NCI-H2107 treated with DMSO at 0.1 percent for 48 hours (cell line): ENCODE results near the gene SERPINB6.
"Not testable (repeated sequence)": the region's sequence is repeated elsewhere in the genome, so short reads cannot be mapped to it uniquely, and the experiment has no call there.

Source experiments
- DNase-seq: peaks from one replicate; lab custom pipeline; 2025; ENCODE audit not compliant: unreplicated experiment; lab: John Stamatoyannopoulos, UW

SERPINB6 gene

GRCh38 chr6:2958776-2959175 lies 12.6 kb downstream of the SERPINB6 start:
- no peak for DNase-seq

- DNase-seq: no peak
These were observed 13.0 kb downstream of the SERPINB6 start for GRCh38 chr6:2958331-2958711.

- no peak for DNase-seq
These were observed 13.6 kb downstream of the SERPINB6 start for GRCh38 chr6:2957696-2958330.

GRCh38 chr6:2956930-2957685 lies 14.3 kb downstream of the SERPINB6 start:
- DNase-seq: no peak

DNA sequence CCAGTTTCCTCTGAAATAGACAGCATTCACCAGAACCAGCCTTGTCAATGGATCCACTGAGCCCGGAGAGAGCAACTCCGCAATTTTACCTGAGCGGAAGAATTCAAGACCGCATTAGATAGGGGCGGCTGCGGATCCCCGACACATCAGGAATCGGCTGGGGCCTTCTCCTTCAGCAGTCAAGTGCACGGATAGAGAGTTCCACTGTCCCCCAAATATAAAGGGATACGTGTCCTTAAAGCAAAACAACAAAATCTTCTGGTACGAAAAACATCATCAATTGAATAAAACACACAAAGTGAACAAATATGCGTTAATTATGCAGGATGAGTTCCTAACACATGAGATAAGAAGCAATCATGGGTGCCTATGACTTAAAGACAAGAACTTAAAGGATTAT lies 18.3 kb downstream of the SERPINB6 start:
- DNase-seq: no peak

DNA sequence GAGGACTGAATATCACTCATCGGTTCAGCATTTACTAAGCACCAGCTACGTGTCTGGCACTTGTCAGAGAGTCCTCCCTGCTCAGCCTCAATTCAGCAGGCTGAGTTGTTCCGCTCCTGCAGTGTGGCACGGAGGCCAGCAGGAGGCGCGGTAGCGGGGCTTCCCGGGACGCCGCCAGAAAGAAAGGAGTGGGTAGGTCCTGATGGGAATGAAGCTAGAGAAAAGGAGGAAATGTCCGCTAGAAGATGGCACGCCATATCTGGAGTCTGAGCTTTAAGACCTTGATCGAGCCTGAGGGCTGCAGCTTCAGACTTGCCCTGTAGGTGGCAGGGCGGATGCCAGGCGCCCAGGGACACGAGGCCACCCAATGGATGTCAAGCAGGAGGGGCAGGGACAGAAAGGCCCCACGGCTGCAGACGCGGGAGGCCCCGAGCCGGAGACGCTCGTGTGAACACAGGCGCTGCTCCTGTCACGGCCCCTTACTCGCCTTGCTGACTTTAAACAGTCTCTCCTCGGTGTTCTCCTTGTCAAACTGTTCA lies 18.7 kb downstream of the SERPINB6 start:
- DNase-seq: no peak

- no peak for DNase-seq
These were observed 19.6 kb downstream of the SERPINB6 start for GRCh38 chr6:2951728-2952127.

GRCh38 chr6:2950713-2951112 lies 20.7 kb downstream of the SERPINB6 start:
- no peak for DNase-seq

DNA sequence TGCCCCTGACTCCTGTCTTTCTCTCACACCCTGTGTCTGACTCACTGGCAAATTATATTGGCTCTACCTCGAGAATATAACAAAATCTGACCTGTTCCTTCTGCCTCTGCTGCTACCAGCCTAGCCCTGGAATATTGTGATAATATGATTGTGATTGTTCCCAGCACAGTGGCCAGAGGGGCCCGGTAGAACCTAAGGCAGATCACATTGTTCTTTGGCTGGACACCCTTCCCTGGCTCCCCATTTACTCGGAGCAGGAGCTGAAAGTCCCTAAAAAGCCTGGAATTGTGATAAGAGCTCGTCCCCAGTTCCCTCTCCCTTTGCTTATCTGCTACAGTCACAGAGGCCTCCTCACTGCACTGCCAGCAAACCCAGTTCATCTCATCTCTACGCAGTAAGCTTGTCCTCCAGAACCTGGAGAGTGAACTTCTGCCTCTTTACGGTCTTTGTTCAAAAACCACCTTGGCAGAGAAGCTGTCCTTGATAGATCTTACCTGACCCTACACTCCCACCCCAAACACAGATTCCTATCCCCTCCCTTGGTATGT lies 21.8 kb downstream of the SERPINB6 start:
- no peak for DNase-seq

GRCh38 chr6:2949121-2949520 lies 22.2 kb downstream of the SERPINB6 start:
- DNase-seq: no peak

GRCh38 chr6:2948228-2949025 lies 22.9 kb downstream of the SERPINB6 start:
- DNase-seq: no peak

DNA sequence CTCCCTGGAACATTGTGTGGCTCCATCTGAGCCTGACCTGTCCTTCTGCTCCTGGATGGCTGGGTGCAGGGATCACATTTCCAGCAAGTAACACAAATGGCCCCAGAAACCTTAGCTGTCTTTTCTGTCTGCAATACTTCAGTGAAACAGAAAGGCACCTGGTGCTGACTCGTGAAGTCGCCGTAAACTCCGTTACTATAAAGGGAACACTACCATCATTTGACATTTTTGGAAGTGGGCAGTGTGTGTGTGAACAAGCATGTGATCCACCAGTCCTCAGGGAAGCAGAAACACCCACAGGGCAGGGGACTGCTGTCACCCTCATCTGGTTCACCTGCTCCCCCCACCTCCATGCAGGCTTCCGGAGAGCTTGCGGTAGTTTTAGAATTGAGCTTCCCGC lies 23.9 kb downstream of the SERPINB6 start:
- no peak for DNase-seq

DNA sequence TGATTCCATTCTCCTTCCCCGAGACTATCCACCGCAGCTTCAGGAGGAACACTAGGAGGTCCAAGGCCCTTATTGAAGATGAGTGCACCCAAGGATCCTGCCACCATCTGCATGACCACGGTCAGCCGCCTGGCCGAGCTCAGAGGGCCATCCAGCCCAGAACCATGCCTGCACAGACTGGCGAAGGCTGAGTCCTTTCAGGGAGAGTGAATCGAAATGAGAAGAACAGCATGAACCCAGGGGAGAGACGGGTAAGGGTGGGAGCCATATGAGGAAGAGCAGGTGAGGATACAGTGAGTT lies 26.3 kb downstream of the SERPINB6 start:
- no peak for DNase-seq

GRCh38 chr6:2944405-2945152 lies 26.8 kb downstream of the SERPINB6 start:
- no peak for DNase-seq

- no peak for DNase-seq
These were observed 27.8 kb downstream of the SERPINB6 start for GRCh38 chr6:2943564-2943955.

DNA sequence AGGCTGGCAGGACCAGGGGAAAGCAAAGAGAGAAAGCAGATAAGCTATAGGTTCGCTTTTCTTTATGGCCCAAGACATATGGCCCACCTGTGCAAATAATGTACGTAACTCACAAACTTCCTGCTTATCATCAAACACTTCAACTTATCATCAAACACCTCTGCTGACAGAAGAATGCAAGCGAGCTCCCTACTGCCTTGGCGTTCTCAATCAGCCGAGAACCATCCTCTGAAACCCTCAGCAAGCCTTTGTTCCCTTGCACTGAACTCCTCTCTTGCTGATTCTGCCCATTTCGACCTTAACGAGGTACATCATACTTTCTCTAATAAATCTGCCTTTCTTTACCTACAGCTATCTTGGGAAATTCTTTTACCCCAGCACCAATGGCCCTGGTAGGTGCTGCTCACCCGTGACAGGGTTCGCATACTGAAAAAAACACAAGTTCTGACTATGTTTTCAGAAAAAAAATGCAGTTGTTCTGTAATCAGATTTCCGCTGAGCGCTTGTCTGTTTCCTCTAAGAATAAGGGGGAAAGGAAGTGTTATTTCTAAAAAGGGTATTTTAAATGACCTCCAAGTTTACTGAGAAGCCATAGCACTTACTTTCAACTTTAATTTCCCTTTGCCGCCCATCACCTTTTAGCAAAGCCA lies 28.3 kb downstream of the SERPINB6 start:
- DNase-seq: no peak

- DNase-seq: not testable (repeated sequence)
These were observed 29.3 kb downstream of the SERPINB6 start for GRCh38 chr6:2942116-2942515.

- DNase-seq: no peak
These were observed 30.5 kb downstream of the SERPINB6 start for GRCh38 chr6:2940851-2941250.

DNA sequence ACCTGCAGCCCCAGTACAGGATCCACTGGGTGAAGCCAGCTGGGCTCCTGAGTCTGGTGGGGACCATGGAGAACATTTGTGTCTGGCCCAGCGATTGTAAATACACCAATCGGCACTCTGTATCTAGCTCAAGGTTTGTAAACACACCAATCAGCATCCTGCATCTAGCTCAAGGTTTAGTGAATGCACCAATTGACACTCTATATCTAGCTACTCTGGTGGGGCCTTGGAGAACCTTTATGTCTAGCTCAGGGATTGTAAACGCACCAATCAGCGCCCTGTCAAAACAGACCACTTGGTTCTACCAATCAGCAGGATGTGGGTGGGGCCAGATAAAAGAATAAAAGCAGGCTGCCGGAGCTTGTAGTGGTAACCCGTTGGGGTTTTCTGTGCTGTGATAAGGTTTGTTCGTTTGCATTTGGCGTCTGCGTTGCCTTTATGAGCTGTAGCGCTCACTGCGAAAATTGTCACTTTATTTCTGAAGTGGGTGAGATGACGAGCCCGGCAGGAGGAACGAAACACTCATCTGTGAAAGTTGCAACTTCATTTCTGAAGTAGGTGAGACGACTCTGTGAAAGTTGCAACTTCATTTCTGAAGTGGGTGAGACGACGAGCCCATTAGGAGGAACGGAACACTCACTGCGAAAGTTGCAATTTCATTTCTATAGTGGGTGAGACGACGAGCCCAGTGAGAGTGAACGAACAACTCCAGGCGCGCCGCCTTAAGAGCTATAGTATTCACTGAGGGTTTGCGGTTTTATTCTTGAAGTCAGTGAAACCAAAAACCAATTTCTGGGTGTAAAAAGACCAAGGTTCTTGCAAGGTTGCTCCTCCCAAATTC lies 31.1 kb downstream of the SERPINB6 start:
- no peak for DNase-seq
